ENCODE results near the gene RDH5. TPM values are rescaled to one million over a fixed set of nuclear protein-coding genes. Genes with fewer than 3 reads are reported as not detected.

RDH5 gene
- total RNA-seq, 1 experiment from 2014 or later, result 5.8 TPM

GRCh38 chr12:55734595-55734994 is 14.4 kb downstream of the RDH5 start:
- ATAC-seq (no peak), DNase-seq (ENCODE audit: low spot score) (no peak)
- POLR2A ChIA-PET, result no interaction called here
- Mint-ChIP-seq H3K9me3 (no peaks in the 10 kb centered on the region), H3K27me3 (ENCODE audit: low read depth) (no peaks in the 10 kb centered on the region), H3K27ac (no peak overlapping the region), H3K4me3 (no peak overlapping the region), H3K4me1 (peaks cover 37% of the 10 kb centered on the region), H3K36me3 (no peaks in the 10 kb centered on the region)
- CTCF ChIA-PET, result interaction anchor here (0.6 to 1.5 kb wide), 4 partner anchors 10 to 78 kb away, joined by 3 to 6 read pairs (median 4); partner anchors contain the start of gene BLOC1S1
- no peak for TF ChIP-seq ZNF671 (CRISPR knock-in tag; IDR thresholded peaks at IDR 0.05)
- no peak for TF ChIP-seq ZNF317 (CRISPR knock-in tag; IDR thresholded peaks at IDR 0.05; ENCODE audit: borderline replicate concordance, low read depth)
- no peak for TF ChIP-seq HMGXB4 (CRISPR knock-in tag; IDR thresholded peaks at IDR 0.05)
- no peak for TF ChIP-seq ERG (CRISPR knock-in tag; IDR thresholded peaks at IDR 0.05)
- TF ChIP-seq USF2 (CRISPR knock-in tag; IDR thresholded peaks at IDR 0.05), result no peak
- no peak for TF ChIP-seq JUN (CRISPR knock-in tag; IDR thresholded peaks at IDR 0.05)
- TF ChIP-seq E2F1 (CRISPR knock-in tag; IDR thresholded peaks at IDR 0.05), result no peak
- no peak for TF ChIP-seq NR1H2 (CRISPR knock-in tag; IDR thresholded peaks at IDR 0.05)
- no peak for TF ChIP-seq AFF4 (CRISPR knock-in tag; IDR thresholded peaks at IDR 0.05; ENCODE audit: borderline replicate concordance)
- no peak for TF ChIP-seq MLX (CRISPR knock-in tag; IDR thresholded peaks at IDR 0.05)
- TF ChIP-seq ATF1 (CRISPR knock-in tag; IDR thresholded peaks at IDR 0.05), result no peak
- no peak for TF ChIP-seq ZNF423 (CRISPR knock-in tag; IDR thresholded peaks at IDR 0.05)
- no peak for TF ChIP-seq USF1 (CRISPR knock-in tag; IDR thresholded peaks at IDR 0.05)
- no peak for TF ChIP-seq TEAD1 (CRISPR knock-in tag; IDR thresholded peaks at IDR 0.05)
- no peak for TF ChIP-seq ZNF416 (CRISPR knock-in tag; IDR thresholded peaks at IDR 0.05)
- TF ChIP-seq ETV6 (CRISPR knock-in tag; IDR thresholded peaks at IDR 0.05), result no peak

All from WTC11 (cell line).